WI38 (cell line): ENCODE results near the gene CCDC12.

Experiments
- H3K4me3 ChIP-seq: 2 replicates; pipeline ENCODE4 v1.5.1; 2011; ENCODE audit warnings: low read depth, mild to moderate bottlenecking, control low read depth, low read length
- TF ChIP-seq, protein P1 (sequence below): IDR thresholded peaks from 2 replicates; pipeline ENCODE4 v1.5.1; 2012; ENCODE audit warnings: low read depth, mild to moderate bottlenecking, control low read depth, low read length

CCDC12 gene

DNA sequence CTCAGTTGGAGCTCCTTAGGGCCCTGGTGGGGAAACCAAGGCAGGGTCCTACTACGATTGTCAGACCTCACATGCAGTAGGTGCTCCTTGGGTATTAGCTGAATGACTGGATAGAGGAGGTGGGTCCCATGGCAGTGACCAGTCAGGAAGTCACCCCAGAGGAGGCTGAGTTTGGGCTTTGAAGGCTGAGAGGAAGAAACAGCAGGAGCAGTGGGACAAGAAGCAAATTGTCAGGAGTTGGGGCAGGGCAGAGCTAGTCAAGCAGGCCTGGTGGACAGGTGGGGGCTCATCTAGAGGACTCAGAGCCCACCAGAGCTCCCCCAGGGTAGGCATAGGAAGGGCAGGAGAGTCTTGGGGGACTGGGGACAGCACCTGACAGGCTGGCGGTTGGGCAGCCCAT lies 6.0 kb upstream of the CCDC12 start:
- no peak overlapping the region for H3K4me3 ChIP-seq
- TF ChIP-seq, protein P1, sequence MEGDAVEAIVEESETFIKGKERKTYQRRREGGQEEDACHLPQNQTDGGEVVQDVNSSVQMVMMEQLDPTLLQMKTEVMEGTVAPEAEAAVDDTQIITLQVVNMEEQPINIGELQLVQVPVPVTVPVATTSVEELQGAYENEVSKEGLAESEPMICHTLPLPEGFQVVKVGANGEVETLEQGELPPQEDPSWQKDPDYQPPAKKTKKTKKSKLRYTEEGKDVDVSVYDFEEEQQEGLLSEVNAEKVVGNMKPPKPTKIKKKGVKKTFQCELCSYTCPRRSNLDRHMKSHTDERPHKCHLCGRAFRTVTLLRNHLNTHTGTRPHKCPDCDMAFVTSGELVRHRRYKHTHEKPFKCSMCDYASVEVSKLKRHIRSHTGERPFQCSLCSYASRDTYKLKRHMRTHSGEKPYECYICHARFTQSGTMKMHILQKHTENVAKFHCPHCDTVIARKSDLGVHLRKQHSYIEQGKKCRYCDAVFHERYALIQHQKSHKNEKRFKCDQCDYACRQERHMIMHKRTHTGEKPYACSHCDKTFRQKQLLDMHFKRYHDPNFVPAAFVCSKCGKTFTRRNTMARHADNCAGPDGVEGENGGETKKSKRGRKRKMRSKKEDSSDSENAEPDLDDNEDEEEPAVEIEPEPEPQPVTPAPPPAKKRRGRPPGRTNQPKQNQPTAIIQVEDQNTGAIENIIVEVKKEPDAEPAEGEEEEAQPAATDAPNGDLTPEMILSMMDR, result no peak

DNA sequence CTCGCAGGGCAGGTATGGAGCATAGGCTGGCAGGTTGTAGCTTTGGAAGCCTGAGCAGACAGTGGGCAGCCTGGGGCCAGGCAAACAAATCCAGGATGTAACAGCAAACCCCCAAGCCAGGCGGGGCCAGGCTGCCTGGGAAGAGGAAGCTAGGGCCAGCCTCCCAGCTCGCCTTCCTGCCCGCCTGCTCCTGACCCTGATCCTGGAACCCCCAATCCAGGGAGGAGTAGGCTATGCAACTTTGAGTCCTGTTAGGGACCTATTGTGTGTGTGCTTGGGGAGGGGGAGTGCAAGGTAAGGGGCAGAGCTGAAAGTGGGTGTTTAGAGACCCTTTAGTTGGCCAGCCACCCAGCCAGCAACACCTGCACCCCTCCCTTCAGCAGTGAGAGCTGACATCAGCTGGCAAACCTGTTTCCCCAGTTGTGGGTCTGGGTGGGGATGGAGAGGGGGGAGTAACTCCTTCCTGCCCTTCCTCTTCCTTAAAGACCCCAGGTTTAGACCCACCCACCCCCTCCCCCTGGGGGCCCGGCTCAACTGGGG lies 5.5 kb upstream of the CCDC12 start:
- TF ChIP-seq, protein P1, result no peak
- no peak overlapping the region for H3K4me3 ChIP-seq

DNA sequence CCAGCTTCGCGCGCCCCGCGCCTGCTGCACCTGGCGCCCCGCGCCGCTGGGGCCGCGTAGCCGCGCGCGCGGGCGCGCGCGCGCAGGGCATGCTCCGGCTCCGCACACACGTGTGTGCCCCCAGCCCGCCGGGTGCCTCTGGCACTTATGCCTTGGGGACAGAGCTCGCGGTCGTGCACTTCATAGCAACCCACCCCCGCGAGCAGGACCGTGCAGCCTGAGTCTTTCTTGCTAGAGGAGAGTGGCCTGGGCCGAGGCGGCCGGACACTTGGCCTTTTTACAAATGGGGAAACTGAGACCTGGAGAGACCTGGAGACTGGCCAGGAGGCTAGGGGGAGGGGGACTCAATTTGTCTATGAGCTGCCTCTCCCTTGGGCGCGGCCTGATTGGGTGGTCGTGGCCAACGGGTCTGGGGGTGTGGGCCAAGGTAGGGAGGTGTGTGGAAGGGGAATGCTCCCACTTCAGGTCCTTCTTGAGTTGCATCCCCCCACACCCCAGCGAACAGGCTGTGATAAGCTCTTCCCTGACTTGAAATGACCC lies 3.5 kb upstream of the CCDC12 start:
- H3K4me3 ChIP-seq, result peak overlapping the region; percentile 68
- TF ChIP-seq, protein P1, result no peak

DNA sequence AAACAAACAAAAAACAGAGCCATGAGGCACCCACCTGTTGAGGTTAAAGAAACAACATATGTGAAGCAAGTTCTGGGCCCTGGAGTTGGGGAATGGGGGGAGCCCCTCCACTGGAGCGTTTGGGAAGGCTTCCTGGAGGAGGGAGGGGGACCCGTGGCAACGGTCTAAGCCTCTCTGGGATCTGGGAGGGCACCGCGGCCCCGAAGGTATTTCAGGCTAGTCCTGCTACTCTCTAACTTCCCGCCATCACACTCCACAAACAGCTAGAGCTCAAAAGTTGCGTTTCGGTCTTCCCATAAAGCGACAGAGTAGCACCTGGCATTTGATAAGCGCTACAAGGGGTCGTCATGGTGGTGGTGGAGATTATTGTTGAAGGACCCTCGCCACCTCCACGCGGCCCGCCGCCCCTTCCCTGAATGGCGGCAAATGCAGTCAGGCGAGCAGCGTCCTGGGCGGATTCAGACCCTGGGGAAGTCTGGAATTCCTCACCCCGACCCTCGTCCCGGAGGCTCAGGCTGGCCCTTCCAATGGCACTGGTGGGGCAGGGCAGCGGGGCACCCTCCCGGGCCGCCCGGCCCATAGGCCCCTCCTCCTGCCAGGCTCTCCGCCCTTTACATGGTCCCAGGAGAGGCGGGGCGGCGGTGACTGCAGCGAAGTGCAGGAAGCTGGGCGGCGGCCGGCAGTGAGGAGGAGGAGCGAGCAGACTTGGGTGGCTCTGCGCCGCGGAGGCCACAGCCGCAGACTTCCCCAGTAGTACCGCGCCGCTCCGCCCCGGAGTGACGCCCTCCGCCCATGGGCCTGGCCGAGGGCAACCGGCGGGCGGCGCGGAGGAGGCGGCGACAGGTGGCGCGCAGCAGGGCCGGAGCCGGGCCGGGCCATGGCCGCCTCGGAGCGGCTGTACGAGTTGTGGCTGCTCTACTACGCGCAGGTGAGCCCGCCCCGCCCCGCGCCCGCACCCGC lies 2.7 kb upstream of the CCDC12 start, which contains the start of gene NBEAL2:
TSS of gene NBEAL2 (plus strand) at position 682 of the 960 bp plus-strand sequence. CDS start at position 878, 196 bp downstream.
- H3K4me3 ChIP-seq, result peak within 1 kb of the TSS; percentile 68
- TF ChIP-seq, protein P1, result no peak

DNA sequence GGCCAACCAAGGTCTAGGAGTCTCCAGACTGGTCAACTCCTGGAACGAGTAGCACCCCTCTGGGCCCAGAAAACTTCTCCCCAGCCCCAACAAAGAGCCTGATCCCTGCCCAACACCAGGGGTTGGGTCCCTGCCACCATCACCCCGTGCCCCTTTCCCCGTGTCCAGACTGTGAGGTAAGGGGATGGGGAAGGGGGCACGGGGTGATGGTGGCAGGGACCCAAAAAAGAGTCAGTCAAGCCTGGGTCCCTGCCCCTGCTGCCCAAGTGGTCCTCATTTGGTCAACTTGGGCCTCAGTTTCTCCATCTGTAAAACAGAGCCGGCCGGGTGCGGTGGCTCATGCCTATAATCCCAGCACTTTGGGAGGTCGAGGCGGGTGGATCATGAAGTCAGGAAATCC lies 1.8 kb upstream of the CCDC12 start:
- no peak overlapping the region for H3K4me3 ChIP-seq

DNA sequence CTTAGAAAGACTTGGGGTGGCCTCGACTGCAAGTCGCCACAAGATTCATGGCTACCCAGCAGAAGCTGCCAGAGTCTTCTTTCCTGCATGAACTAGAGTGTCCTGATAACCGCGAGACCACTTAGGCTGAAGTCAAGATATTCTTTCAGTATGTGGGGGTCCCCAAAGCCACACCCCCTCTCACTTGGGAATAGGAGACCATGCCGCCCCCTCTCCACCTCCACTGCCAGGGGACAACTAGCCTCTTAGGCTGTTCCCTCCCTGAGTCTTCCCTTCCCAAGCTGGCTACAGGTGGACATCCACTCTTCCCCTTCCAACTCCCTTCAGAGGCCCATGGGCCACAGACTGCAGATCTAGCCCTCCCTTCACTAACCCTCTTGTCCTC lies 1.3 kb upstream of the CCDC12 start:
- TF ChIP-seq, protein P1, result no peak
- H3K4me3 ChIP-seq, result no peak overlapping the region

More for the DNA sequence above, 1.8 kb upstream of the CCDC12 start:
- TF ChIP-seq, protein P1, result no peak
